Prostate gland (tissue), 2 donors: ENCODE measurements around the gene DCLK2. TPM values are rescaled to one million over a fixed set of nuclear protein-coding genes. Genes with fewer than 3 reads are reported as not detected.

Experiments used
- DNase-seq: peaks from one replicate; pipeline ENCODE4 v3.0.0-alpha.2; 2019; ENCODE audit warnings: low spot score
- H3K27ac ChIP-seq, 2 donors: fragments of 200-600 bp; sonication (generic); 2 replicates each; pipeline ENCODE4 v1.5.1; 2017 to 2019
- H3K27me3 ChIP-seq: fragments of 200-600 bp; sonication (generic); replicated peaks from 2 replicates; pipeline ENCODE4 v1.5.1; 2019; ENCODE audit not compliant: insufficient read depth
- H3K36me3 ChIP-seq, 2 donors: fragments of 200-600 bp; sonication (generic); 1 replicate in 1 of 2; 2 replicates in 1 of 2; pipeline versions ENCODE4 v1.5.1 to v1.8.1; 2017 to 2019
- H3K4me1 ChIP-seq: fragments of 200-600 bp; sonication (generic); replicated peaks from 2 replicates; pipeline ENCODE4 v1.5.1; 2019
- H3K4me3 ChIP-seq, 2 donors: fragments of 200-600 bp; sonication (generic); 2 replicates each; pipeline ENCODE4 v1.5.1; 2017 to 2019
- H3K9me3 ChIP-seq: fragments of 200-600 bp; sonication (generic); 2 replicates; pipeline ENCODE4 v1.5.1; 2017
- POLR2A ChIP-seq: fragments of 450-650 bp; IDR thresholded peaks from one replicate; pipeline ENCODE4 v1.6.1; 2016; ENCODE audit warnings: antibody characterized with exemption, mild to moderate bottlenecking
- POLR2AphosphoS5 ChIP-seq: sonication (generic); formaldehyde crosslinking; IDR thresholded peaks from one replicate; pipeline ENCODE4 v1.6.1; 2017; ENCODE audit warnings: antibody characterized with exemption
- WGBS: methylation state at CpG from one replicate; pipeline ENCODE4 v1.1.5; 2018; 5-methylcytosine and 5-hydroxymethylcytosine counted together
- intact Hi-C: fragments of 100-400 bp; cut with DNase I; formaldehyde crosslinking; loops from one replicate; pipeline ENCODE4 v1.14.2; 2022
- total RNA-seq, 2 donors: library from RNA; depleted of rRNA; stranded (reverse); fragments of >200 nt; gene quantifications; one replicate each; pipeline ENCODE4 v1.1.0, GENCODE V29; 2016
- TF ChIP-seq, protein P1 (sequence below), 4 experiments: fragments of 200-600 bp in 2 of 4; fragments of 450-650 bp in 2 of 4; sonication (generic) in 2 of 4; IDR thresholded peaks; 1 replicate in 3 of 4; 2 replicates in 1 of 4; pipeline ENCODE4 v1.5.1; 2016 to 2019; ENCODE audit warnings: antibody characterized with exemption in 4 of 4, mild to moderate bottlenecking in 2 of 4, moderate library complexity in 2 of 4

DCLK2 gene
- total RNA-seq, 2 donors from 2014 or later, result 3.3 to 18.6 TPM

DNA sequence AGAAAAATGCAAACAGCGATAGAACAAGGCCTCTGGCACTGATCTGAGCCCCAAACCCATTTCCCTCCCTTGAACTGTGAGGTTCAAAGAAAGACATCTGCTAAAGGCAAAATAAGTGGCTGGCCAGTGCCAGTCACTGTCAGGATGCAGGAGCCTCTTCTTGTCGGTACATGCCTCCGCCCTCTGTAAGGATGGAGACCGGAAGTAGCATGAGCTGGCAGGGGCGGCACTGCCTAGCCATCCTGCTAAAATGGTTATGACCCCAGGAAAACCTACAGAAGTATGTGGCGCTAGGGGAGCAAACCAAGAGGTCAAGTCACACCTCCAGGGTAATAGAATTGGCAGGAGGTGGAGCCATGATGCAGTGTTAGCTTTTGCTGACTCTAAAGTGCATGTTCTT is 180.3 kb downstream of the DCLK2 start:
- Histone ChIP-seq H3K9me3 (no peaks in the 10 kb centered on the region), H3K27me3 (no peaks in the 10 kb centered on the region), H3K4me3 (no peak overlapping the region), H3K4me1 (no peaks in the 10 kb centered on the region), H3K36me3 (no peaks in the 10 kb centered on the region), H3K27ac (no peak overlapping the region)
- TF ChIP-seq POLR2AphosphoS5, result no peak
- TF ChIP-seq, protein P1, sequence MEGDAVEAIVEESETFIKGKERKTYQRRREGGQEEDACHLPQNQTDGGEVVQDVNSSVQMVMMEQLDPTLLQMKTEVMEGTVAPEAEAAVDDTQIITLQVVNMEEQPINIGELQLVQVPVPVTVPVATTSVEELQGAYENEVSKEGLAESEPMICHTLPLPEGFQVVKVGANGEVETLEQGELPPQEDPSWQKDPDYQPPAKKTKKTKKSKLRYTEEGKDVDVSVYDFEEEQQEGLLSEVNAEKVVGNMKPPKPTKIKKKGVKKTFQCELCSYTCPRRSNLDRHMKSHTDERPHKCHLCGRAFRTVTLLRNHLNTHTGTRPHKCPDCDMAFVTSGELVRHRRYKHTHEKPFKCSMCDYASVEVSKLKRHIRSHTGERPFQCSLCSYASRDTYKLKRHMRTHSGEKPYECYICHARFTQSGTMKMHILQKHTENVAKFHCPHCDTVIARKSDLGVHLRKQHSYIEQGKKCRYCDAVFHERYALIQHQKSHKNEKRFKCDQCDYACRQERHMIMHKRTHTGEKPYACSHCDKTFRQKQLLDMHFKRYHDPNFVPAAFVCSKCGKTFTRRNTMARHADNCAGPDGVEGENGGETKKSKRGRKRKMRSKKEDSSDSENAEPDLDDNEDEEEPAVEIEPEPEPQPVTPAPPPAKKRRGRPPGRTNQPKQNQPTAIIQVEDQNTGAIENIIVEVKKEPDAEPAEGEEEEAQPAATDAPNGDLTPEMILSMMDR (IDR thresholded peaks at IDR 0.05), result no peak
- no peak for TF ChIP-seq POLR2A
- 66% methylated on average over 6 of the region's 6 CpGs for WGBS
- no peak for DNase-seq
- intact Hi-C loops, result no loop called here

DNA sequence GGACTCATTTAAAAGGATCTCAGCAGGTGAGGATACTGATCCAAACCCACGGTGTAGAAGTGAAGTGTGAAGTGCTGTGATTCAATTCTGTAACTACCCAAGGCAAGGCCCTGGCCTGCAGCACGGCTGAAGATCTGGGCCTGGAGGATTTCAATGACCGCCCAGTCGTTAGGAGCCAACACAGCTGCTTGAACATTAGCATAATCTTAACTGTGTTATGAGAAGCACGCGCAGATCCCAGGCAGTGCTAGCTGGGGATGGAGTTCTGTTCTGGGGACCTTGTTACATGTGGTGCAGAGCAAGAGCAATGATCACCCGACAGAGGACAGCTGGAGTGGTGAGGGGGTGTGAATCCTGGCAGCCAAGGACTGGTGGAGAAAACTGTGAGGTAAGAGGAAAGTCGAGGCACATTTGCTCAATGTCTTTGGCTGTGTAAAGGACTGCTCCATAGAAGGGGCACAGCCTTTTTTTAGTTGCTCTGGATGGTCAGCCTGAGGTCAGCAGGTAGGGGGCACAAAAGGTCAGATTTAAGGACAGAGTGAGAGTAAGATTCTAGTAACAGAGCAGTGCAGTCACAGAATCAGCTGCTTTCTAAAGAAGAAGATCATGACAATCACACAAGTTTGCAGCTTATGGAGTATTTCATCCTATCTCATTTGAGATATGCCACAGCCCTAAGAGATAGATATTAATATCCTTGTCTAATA is 181.8 kb downstream of the DCLK2 start:
- H3K27ac ChIP-seq, result no peak overlapping the region
- intact Hi-C loops, result no loop called here
- H3K4me3 ChIP-seq, result no peak overlapping the region
- TF ChIP-seq, protein P1 (IDR thresholded peaks at IDR 0.05), result no peak
- TF ChIP-seq POLR2AphosphoS5, result no peak
- DNase-seq, result no peak
- no peaks in the 10 kb centered on the region for H3K4me1 ChIP-seq
- no peaks in the 10 kb centered on the region for H3K36me3 ChIP-seq
- WGBS, result 71% methylated on average over 8 of the region's 8 CpGs
- no peaks in the 10 kb centered on the region for H3K9me3 ChIP-seq
- no peaks in the 10 kb centered on the region for H3K27me3 ChIP-seq

GRCh38 chr4:150261571-150261970 is 183.3 kb downstream of the DCLK2 start:
- 88% methylated on average over 2 of the region's 2 CpGs for WGBS

DNA sequence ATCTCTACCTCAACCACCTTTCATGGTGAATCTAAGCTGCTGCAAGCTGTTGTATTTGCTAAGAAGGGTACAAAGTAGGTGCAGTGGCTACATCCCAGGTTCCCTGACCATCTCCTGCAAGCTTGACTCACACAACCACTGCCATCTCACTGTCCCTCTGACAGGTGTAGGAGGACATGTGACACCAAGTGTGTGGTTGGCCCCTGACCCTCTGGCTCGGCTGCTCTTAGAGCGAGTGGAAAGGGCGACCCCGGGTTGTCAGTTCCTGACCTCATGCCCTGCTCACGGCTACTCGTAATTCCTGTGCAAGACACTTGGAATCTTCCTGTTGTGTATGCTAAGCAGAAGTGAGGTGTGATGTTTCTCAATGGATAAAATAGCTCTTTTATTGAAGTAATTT is 184.4 kb downstream of the DCLK2 start:
- H3K27ac ChIP-seq, result no peak overlapping the region
- TF ChIP-seq, protein P1 (IDR thresholded peaks at IDR 0.05), result no peak
- TF ChIP-seq POLR2AphosphoS5 (no peak), POLR2A (no peak)
- H3K4me1 ChIP-seq, result no peaks in the 10 kb centered on the region
- H3K4me3 ChIP-seq, result no peak overlapping the region
- H3K27me3 ChIP-seq, result no peaks in the 10 kb centered on the region
- no peaks in the 10 kb centered on the region for H3K36me3 ChIP-seq
- 95% methylated on average over 6 of the region's 6 CpGs for WGBS
- DNase-seq, result no peak
- H3K9me3 ChIP-seq, result no peaks in the 10 kb centered on the region
- intact Hi-C loops, result no loop called here

More at GRCh38 chr4:150261571-150261970, 183.3 kb downstream of the DCLK2 start:
- H3K27me3 ChIP-seq, result no peaks in the 10 kb centered on the region
- H3K36me3 ChIP-seq, result no peaks in the 10 kb centered on the region
- no peak overlapping the region for H3K4me3 ChIP-seq
- TF ChIP-seq, protein P1 (IDR thresholded peaks at IDR 0.05), result no peak
- TF ChIP-seq POLR2AphosphoS5, result no peak
- no peak for TF ChIP-seq POLR2A
- intact Hi-C loops, result no loop called here
- DNase-seq, result no peak
- no peaks in the 10 kb centered on the region for H3K9me3 ChIP-seq
- no peaks in the 10 kb centered on the region for H3K4me1 ChIP-seq
- no peak overlapping the region for H3K27ac ChIP-seq

DNA sequence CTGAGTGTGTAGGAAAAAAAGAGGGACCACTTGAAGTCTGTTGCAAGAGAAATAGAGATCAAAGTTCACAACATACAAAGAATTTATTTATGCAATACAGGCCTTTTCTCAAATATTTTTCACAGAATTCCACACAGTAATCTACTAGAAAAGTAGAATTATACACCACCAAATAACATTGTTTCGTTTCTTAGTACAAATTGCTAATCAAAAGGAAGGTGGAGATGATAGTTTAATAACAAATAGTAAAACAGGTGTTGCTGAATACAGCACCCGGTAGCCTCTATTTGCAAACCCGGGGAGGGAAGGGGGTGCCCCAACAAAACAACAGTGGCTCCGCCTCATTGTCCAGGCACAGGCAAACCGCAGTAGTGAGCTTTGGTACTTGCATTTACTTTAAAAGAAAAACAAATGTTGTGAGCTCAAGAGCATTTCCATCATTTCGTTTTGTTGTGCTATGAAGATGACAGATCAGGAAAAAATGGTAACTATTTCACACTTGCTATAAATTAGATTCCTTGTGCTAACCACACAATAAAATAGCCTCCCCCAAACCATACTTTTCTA is 186.4 kb downstream of the DCLK2 start:
- no peak for DNase-seq
- H3K27me3 ChIP-seq, result no peaks in the 10 kb centered on the region
- no peak for TF ChIP-seq POLR2A
- TF ChIP-seq, protein P1 (IDR thresholded peaks at IDR 0.05), result no peak
- no peak for TF ChIP-seq POLR2AphosphoS5
- H3K4me3 ChIP-seq, result no peak overlapping the region
- intact Hi-C loops, result no loop called here
- no peaks in the 10 kb centered on the region for H3K36me3 ChIP-seq
- H3K9me3 ChIP-seq, result no peaks in the 10 kb centered on the region
- 78% methylated on average over 6 of the region's 6 CpGs for WGBS
- H3K4me1 ChIP-seq, result no peaks in the 10 kb centered on the region
- no peak overlapping the region for H3K27ac ChIP-seq
